Astrocyte of the cerebellum (primary cell): ENCODE data around the gene CEP20.

ENCODE experiments used
- DNase-seq: peaks from one replicate; pipeline ENCODE4 v3.0.0-alpha.2; 2011; ENCODE audit warnings: low read depth
- H3K4me3 ChIP-seq: 2 replicates; pipeline ENCODE4 v1.5.1; 2011; ENCODE audit warnings: mild to moderate bottlenecking, low read depth, low read length, moderate library complexity
- CTCF ChIP-seq: IDR thresholded peaks from 2 replicates; pipeline ENCODE4 v1.5.1; 2012; ENCODE audit warnings: low read length, low read depth, moderate library complexity, mild to moderate bottlenecking; ENCODE audit errors: missing control alignments
- in situ Hi-C: cut with HindIII; loops from 2 replicates; pipeline ENCODE4 v1.10.0; 2017; ENCODE audit warnings: low sequenced_read_pairs

Gene CEP20

GRCh38 chr16:15865742-15866141 lies 22.7 kb downstream of the CEP20 start:
- in situ Hi-C loops, result loop anchor here (5.0 kb wide), 1 partner anchor 242 kb away; no protein-coding TSS in a partner anchor
- no peak overlapping the region for H3K4me3 ChIP-seq
- DNase-seq, result peak; percentile 67
- TF ChIP-seq CTCF, result no peak

GRCh38 chr16:15864939-15865338 lies 23.5 kb downstream of the CEP20 start:
- no peak overlapping the region for H3K4me3 ChIP-seq
- in situ Hi-C loops, result loop anchor here (5.0 kb wide), 1 partner anchor 242 kb away; no protein-coding TSS in a partner anchor
- DNase-seq, result no peak
- no peak for TF ChIP-seq CTCF

GRCh38 chr16:15861996-15862395 lies 26.4 kb downstream of the CEP20 start:
- H3K4me3 ChIP-seq, result no peak overlapping the region
- DNase-seq, result no peak
- TF ChIP-seq CTCF, result no peak
- in situ Hi-C loops, result no loop called here

- in situ Hi-C loops, result no loop called here
- no peak for DNase-seq
- no peak overlapping the region for H3K4me3 ChIP-seq
- no peak for TF ChIP-seq CTCF
These were observed 29.3 kb downstream of the CEP20 start for GRCh38 chr16:15858921-15859668.

GRCh38 chr16:15857724-15858560 lies 30.5 kb downstream of the CEP20 start:
- H3K4me3 ChIP-seq, result peak overlapping the region; percentile 39
- DNase-seq, result no peak
- no peak for TF ChIP-seq CTCF
- in situ Hi-C loops, result no loop called here

- no peak for DNase-seq
- TF ChIP-seq CTCF, result no peak
- peak within 1 kb of the TSS; percentile 39 for H3K4me3 ChIP-seq
- in situ Hi-C loops, result no loop called here
These were observed 31.3 kb downstream of the CEP20 start, which contains the start of gene MYH11 for GRCh38 chr16:15856901-15857698. Gene MYH11 (minus strand): TSS chr16:15857028. CDS start chr16:15838252, 18,776 bp downstream.
